Heart right ventricle (tissue), 16 donors: ENCODE data around the gene RPS6KA2. TPM values are rescaled to one million over a fixed set of nuclear protein-coding genes. Genes with fewer than 3 reads are reported as not detected.

Source experiments
- ATAC-seq, 8 donors: fragments of 200-7000 bp; cut with Tn5 transposase; one replicate each; pipeline ENCODE4 v1.9.1; 2020; ENCODE audit warnings: mild to moderate bottlenecking in 8 of 8, moderate library complexity in 8 of 8, moderate number of reproducible peaks in 1 of 8
- DNase-seq, 2 donors: peaks; one replicate each; pipeline ENCODE4 v3.0.0-alpha.2; 2020
- H3K27ac ChIP-seq, 10 donors: fragments of 200-600 bp; sonication (generic) in 2 of 10; one replicate each; pipeline versions ENCODE4 v1.5.0 to v1.8.0; 2020 to 2022; ENCODE audit warnings: mild to moderate bottlenecking in 3 of 10
- H3K27me3 ChIP-seq, 7 donors: fragments of 200-600 bp; one replicate each; pipeline ENCODE4 v1.8.0; 2021 to 2022; ENCODE audit warnings: mild to moderate bottlenecking in 2 of 7
- H3K36me3 ChIP-seq, 9 donors: fragments of 200-600 bp; sonication (generic) in 1 of 9; one replicate each; pipeline versions ENCODE4 v1.5.0 to v1.8.0; 2020 to 2022; ENCODE audit warnings: mild to moderate bottlenecking in 2 of 9
- H3K4me1 ChIP-seq, 9 donors: fragments of 200-600 bp; sonication (generic) in 1 of 9; one replicate each; pipeline versions ENCODE4 v1.5.0 to v1.8.0; 2020 to 2022; ENCODE audit warnings: mild to moderate bottlenecking in 4 of 9
- H3K4me3 ChIP-seq, 10 donors: fragments of 200-600 bp; sonication (generic) in 2 of 10; one replicate each; pipeline versions ENCODE4 v1.5.0 to v1.8.0; 2020 to 2022; ENCODE audit warnings: mild to moderate bottlenecking in 7 of 10, moderate library complexity in 2 of 10
- H3K9me3 ChIP-seq, 11 donors: fragments of 200-600 bp in 10 of 11; sonication (generic) in 2 of 11; one replicate each; pipeline versions ENCODE4 v1.5.0 to v1.8.0; 2013 to 2022; ENCODE audit warnings: mild to moderate bottlenecking in 2 of 11, control low read depth in 1 of 11, moderate library complexity in 1 of 11
- WGBS, 2 donors: extraction: QIAGEN DNeasy Blood & Tissue Kit; methylation state at CpG; one replicate each; pipeline ENCODE4 v1.1.7; 2013; ENCODE audit warnings: inconsistent platforms in 1 of 2; 5-methylcytosine and 5-hydroxymethylcytosine counted together
- intact Hi-C, 10 donors: fragments of 100-400 bp; cut with DNase I; formaldehyde crosslinking; loops; one replicate each; pipeline versions ENCODE4 v1.11.1 to v1.14.2; 2022
- polyA plus RNA-seq, 2 donors: library from polyadenylated mRNA; stranded (reverse); fragments of 200-250 nt; gene quantifications; one replicate each; pipeline ENCODE4 v1.2.3, GENCODE V29; 2013
- total RNA-seq, 10 donors: library from RNA; stranded (reverse); fragmentation: NEBNext Ultra II Directional in 3 of 10; extraction: Animal tissue kit (Norgen Biotek cat#: 25700) in 3 of 10; gene quantifications; one replicate each; pipeline versions ENCODE4 v1.2.1 to v1.2.4, GENCODE V29; 2021 to 2023
- TF ChIP-seq, protein P1 (sequence below), 9 donors: fragments of 200-600 bp; sonication (generic) in 2 of 9; IDR thresholded peaks; one replicate each; pipeline versions ENCODE4 v1.5.0 to v1.8.0; 2021 to 2022; ENCODE audit warnings: antibody characterized with exemption in 9 of 9, mild to moderate bottlenecking in 5 of 9, moderate library complexity in 1 of 9
- donor health status: Arrhythmogenic right ventricular cardiomyopathy.
- donor health status: ischemic (EF 13 %, LVEDD 7.1; RV severe dilation, severe dysfunction).
- donor health status: healthy with polysubstance abuse.
- donor health status: DM: no; HTN: yes; CAD: no.
- donor health status: DM: no; HTN: no; CAD: no.
- donor health status: ischemic (EF 25% LVEDD 6.9; RV normal size, moderate dysfunction).
- donor health status: ischemic (EF 25% LVEDD 5.7; RV mildly dilated, moderate dysfunction).
- donor health status: healthy.
- donor health status: DM: yes; HTN: yes; CAD: no.
- donor health status: Ischemic cardiomyopathy.
- donor health status: ischemic (EF 35%, LVEDD 5.7; RV mildly dilated, moderate dysfunction).
- donor health status: nonischemic (EF 11% LVEDD 7.7; RV severe dilation, severe dysfunction).
- donor health status: DM: yes; HTN: yes; CAD: no.
- donor health status: PGD.
- donor health status: ischemic (EF 29% LVEDD 5.4; RV normal size, mild dysfunction).
- donor health status: nonischemic (EF 23%, LVEDD 6.1; RV moderate dilation, normal function).

Gene RPS6KA2
- total and polyA plus RNA-seq, 12 donors, result 20.3 to 91.4 (median 73.7) TPM

GRCh38 chr6:166449641-166450040, 177.4 kb downstream of the RPS6KA2 start:
- H3K27ac ChIP-seq, result no peak overlapping the region
- peaks cover 0 to 57% (median 27%) of the 10 kb centered on the region in 9 donors for H3K36me3 ChIP-seq
- no peaks in the 10 kb centered on the region for H3K27me3 ChIP-seq
- H3K4me1 ChIP-seq, result no peaks in the 10 kb centered on the region
- H3K9me3 ChIP-seq, result peaks cover 0 to 10% (median 0%) of the 10 kb centered on the region in 11 donors
- ATAC-seq (no peak), DNase-seq (no peak)
- 82 to 83% methylated on average over 9 of the region's 9 CpGs for WGBS, 2 donors
- intact Hi-C loops, result loop anchor here in 1 of 10 donors (10.0 kb wide), 1 partner anchor 325 kb away; no protein-coding TSS in a partner anchor
- TF ChIP-seq, protein P1, sequence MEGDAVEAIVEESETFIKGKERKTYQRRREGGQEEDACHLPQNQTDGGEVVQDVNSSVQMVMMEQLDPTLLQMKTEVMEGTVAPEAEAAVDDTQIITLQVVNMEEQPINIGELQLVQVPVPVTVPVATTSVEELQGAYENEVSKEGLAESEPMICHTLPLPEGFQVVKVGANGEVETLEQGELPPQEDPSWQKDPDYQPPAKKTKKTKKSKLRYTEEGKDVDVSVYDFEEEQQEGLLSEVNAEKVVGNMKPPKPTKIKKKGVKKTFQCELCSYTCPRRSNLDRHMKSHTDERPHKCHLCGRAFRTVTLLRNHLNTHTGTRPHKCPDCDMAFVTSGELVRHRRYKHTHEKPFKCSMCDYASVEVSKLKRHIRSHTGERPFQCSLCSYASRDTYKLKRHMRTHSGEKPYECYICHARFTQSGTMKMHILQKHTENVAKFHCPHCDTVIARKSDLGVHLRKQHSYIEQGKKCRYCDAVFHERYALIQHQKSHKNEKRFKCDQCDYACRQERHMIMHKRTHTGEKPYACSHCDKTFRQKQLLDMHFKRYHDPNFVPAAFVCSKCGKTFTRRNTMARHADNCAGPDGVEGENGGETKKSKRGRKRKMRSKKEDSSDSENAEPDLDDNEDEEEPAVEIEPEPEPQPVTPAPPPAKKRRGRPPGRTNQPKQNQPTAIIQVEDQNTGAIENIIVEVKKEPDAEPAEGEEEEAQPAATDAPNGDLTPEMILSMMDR (IDR thresholded peaks at IDR 0.05), result no peak
- no peak overlapping the region for H3K4me3 ChIP-seq

DNA sequence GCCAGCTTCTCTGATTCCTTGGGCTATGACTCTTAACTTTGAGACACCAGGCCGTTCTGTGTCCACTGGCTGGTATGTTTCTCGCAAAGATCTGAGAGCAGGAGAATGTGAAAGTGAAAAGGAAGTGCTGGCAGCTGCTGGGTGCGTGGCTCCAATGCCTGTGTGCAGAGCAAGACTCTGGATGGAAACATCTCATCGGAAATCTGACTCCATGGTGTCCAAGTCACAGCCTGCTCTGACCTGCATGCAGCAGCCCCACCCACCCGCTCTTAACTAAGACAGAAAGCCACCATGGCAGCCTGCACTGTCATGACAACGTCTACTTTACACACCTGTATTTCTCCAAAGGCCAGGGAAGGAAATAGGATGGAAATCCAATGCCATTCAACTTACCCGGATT, 178.0 kb downstream of the RPS6KA2 start:
- DNase-seq, result no peak
- H3K9me3 ChIP-seq, result peaks cover 0 to 8% (median 0%) of the 10 kb centered on the region in 11 donors
- TF ChIP-seq, protein P1 (IDR thresholded peaks at IDR 0.05), result no peak
- intact Hi-C loops, result no loop called here
- H3K27ac ChIP-seq, result no peak overlapping the region
- no peaks in the 10 kb centered on the region for H3K27me3 ChIP-seq
- WGBS, 2 donors, result 89 to 94% methylated on average over 7 of the region's 7 CpGs
- no peaks in the 10 kb centered on the region for H3K4me1 ChIP-seq
- peaks cover 0 to 59% (median 30%) of the 10 kb centered on the region in 9 donors for H3K36me3 ChIP-seq
- ATAC-seq, result no peak
- no peak overlapping the region for H3K4me3 ChIP-seq

DNA sequence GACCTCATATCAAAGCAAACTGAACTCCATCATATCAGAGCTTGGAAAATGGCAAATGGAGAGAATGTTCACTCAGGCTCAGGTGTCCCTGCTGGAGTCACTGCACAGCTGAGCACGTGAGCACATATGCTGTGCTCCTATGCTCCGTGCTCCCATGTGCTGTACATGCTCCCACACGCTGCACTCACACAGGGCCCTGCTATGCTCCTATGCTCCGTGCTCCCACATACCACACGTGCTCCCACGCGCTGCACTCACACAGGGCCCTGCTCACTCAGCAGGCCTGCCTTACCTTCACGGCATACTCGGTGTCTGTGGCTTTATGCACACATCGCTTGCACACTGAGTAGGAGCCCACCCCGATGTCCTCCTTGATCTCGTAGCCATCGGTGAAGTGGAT, 178.6 kb downstream of the RPS6KA2 start:
- 91% methylated on average over 13 of the region's 13 CpGs for WGBS, 2 donors
- DNase-seq, result no peak
- TF ChIP-seq, protein P1 (IDR thresholded peaks at IDR 0.05), result no peak
- no peaks in the 10 kb centered on the region for H3K27me3 ChIP-seq
- H3K36me3 ChIP-seq, result peaks cover 0 to 65% (median 30%) of the 10 kb centered on the region in 9 donors
- no peaks in the 10 kb centered on the region for H3K4me1 ChIP-seq
- no peak overlapping the region for H3K27ac ChIP-seq
- intact Hi-C loops, result no loop called here
- peaks cover 0 to 4% (median 0%) of the 10 kb centered on the region in 11 donors for H3K9me3 ChIP-seq
- ATAC-seq, result peak in 1 of 8 donors; percentile 41
- no peak overlapping the region for H3K4me3 ChIP-seq

DNA sequence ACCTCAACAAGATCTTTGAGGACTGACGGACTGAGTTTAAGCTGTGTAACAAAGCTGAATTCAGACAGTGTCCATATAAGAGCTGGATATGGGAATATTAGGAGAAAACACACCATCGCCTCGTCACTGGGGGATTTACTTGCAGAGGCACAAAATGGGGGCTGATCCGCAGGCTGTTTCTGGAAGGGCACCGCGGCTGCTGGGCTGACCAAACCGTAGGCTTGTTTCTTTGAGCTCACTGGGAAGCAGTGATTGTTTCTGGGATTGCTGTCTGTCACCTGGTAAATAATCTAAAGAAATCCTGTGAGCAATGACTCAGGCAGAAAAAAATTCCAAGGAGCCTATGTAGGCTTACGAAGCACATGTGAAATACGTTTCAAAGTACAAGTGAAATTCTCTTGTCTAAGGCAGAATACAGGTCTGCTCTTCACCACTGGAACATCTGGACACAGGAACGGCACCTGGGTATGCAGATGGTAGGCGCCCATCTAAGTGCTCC, 180.4 kb downstream of the RPS6KA2 start:
- Histone ChIP-seq H3K9me3 (no peaks in the 10 kb centered on the region), H3K4me3 (no peak overlapping the region), H3K27ac (no peak overlapping the region), H3K4me1 (no peaks in the 10 kb centered on the region), H3K36me3 (peaks cover 0 to 82% (median 30%) of the 10 kb centered on the region in 9 donors), H3K27me3 (no peaks in the 10 kb centered on the region)
- intact Hi-C loops, result no loop called here
- no peak for DNase-seq
- no peak for ATAC-seq
- 92 to 96% methylated on average over 11 of the region's 11 CpGs for WGBS, 2 donors
- TF ChIP-seq, protein P1 (IDR thresholded peaks at IDR 0.05), result no peak
